Measurements from ENCODE around the gene ANXA10. TPM values are rescaled to one million over a fixed set of nuclear protein-coding genes. Genes with fewer than 3 reads are reported as not detected.
"Not testable (repeated sequence)": the region's sequence is repeated elsewhere in the genome, so short reads cannot be mapped to it uniquely, and the experiment has no call there.

The ANXA10 gene
- 0.34 TPM in 1 of 2 replicates, not detected in the other for total RNA-seq

- no peak for DNase-seq
Observed at GRCh38 chr4:168092176-168092712, at the start of gene ANXA10. Gene ANXA10 (plus strand): TSS chr4:168092537. CDS start chr4:168092701, 164 bp downstream.

DNA sequence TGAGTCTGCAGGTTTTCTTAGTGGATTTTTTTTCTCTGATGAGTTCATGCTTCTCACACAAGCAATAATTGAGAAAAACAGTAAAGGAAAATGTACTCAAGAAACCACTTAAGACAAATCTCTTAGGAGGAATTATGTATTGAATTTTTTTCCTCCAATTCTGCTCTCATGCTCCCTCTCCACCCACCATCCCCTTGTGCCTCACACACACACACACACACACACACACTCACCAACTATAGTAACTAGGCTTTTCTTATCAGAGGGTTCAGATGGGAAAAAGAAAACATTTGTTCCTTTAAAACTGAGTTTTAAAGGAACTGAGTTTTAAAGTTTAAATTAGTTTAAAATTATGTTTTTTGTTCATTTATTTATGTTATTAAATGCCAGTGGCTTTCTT is 47.0 kb upstream of the ANXA10 start:
- no peak for DNase-seq

DNA sequence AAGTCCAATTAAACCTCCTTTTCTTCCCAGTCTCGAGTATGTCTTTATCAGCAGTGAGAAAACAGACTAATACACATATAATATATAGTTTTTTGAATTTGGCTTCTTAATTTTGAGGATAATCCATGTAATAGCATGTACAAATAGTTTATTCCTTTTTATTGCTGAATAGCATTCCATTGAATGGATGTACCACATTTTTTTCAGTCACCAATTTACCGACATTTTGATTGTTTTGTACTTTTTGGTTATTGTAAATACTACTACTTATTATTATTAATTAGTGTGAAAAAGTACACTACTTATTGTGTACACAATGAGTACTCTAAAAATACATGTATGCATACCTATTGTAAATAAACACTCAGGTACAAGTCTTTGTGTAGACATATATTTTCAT is 42.3 kb upstream of the ANXA10 start:
- DNase-seq: no peak

DNA sequence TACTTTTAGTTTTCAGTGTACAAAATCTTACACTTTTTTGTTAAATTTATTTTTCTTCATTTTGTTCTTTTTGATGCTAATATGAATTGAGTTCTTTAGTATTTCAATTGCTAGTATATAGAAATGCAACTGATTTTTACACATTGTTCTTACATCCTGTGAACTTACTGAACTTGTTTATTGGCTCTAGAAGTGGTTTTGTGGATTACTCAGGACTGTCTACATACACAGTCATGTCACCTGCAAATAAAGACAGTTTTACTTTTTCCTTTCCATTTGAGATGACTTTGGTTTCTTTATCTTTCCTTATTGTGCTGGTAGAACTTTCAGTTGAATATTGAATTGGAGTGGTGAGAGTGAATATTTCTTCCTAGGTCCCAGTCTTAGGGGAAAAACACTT is 40.8 kb upstream of the ANXA10 start:
- DNase-seq: no peak

DNA sequence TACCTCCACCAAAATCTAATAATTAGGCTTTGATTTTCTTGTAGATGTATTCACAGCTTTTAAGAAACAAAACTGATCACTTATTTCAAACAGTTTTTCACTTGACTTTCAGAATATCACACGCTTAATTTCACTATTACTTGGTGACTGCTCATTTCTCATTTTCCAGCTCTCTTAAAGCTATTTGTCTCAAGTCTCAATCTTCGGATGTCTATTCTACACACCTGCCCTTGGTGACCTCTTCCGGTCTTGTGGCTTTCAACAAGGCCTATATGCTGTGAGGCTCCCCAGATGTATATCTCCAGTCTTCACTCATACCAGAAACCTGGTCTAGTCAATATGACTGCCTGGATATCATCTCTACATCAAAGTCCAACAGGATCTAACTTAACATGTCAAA is 34.9 kb upstream of the ANXA10 start:
- no peak for DNase-seq

GRCh38 chr4:168059251-168059650 is 33.1 kb upstream of the ANXA10 start:
- no peak for DNase-seq

GRCh38 chr4:168063031-168063430 is 29.3 kb upstream of the ANXA10 start:
- DNase-seq: no peak

- no peak for DNase-seq
Observed at GRCh38 chr4:168070903-168071302, 21.4 kb upstream of the ANXA10 start.

- DNase-seq: no peak
Observed at GRCh38 chr4:168071304-168071703, 21.0 kb upstream of the ANXA10 start.

GRCh38 chr4:168074861-168075260 is 17.5 kb upstream of the ANXA10 start:
- DNase-seq: no peak

DNA sequence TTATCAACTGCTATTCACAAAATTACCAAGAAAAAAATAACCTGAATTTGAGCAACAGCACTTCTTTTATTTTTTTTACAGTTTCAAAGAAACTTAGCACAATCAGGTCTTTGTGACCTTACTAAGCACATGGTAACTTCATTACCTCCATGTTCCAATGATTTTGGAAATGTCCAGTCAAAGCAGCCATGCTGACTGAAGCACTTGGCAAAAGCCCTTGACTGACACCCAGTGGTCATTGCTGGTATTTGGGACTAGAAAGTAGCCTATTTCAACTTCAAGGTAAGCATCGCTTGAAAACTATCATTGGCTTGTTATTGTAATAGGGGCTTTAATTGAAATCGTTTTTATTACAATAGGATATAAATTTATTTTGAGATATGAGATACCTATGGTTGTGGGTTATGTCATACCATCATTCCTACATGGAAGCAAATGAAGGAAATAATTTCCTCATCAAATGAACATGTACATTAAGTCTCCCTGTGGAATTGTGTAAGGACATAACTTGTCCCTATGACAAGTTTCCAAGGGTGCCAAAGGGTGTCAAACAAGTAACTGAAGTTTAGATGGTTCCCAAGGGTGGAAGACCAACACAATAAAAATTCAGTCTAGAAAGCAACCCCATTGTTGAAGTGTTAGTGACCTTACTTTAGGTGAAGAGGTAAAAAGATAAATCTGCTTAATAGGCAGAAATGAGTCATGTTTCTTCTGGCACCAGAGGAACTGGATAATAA is 15.2 kb upstream of the ANXA10 start:
- peak; percentile 82 for DNase-seq

GRCh38 chr4:168077726-168078239 is 14.6 kb upstream of the ANXA10 start:
- no peak for DNase-seq

- DNase-seq: no peak
Observed at GRCh38 chr4:168082379-168082778, 10.0 kb upstream of the ANXA10 start.

GRCh38 chr4:168095776-168096406 is 3.6 kb downstream of the ANXA10 start:
- DNase-seq: no peak

GRCh38 chr4:168096407-168096784 is 4.1 kb downstream of the ANXA10 start:
- no peak for DNase-seq

DNA sequence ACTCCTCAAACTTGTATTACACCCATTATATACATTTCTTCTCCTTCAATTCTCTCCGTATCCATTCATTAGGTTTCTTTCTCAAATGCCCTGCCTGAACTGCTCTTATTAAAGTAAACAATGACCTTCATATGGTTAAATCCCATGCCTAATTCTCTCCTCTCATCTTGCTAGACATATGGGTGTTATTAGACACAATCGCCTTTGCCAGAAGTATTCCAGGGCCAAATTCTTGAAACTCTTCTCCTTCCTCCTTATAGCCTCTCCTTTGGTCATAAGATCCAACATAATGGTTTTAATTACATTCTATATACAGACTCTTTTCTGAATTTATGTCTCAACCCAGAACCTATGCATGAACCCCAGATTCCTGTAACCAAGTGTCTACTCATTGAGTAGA is 4.8 kb downstream of the ANXA10 start:
- no peak for DNase-seq

GRCh38 chr4:168098248-168098717 is 5.9 kb downstream of the ANXA10 start:
- peak; percentile 66 for DNase-seq

DNA sequence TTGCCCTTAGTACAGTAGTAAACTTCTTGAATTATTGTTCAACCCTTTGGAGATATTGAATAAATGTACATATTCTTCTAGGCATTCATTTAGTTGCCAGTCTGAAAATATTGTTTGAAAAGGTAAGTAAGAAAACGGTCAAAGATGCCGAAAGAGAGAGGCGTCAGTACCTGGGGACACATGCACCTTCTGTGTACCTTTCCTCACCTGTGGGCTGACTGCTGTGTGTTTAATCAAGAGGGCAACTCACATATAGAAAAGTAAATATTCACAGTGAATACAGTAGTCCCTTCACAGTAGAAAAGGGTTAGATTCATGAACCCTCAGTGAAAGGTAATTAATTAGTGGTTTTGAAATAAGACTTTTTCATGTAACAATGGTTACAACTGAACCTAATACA is 6.9 kb downstream of the ANXA10 start:
- DNase-seq: no peak

GRCh38 chr4:168101026-168101425 is 8.7 kb downstream of the ANXA10 start:
- peak; percentile 56 for DNase-seq

DNA sequence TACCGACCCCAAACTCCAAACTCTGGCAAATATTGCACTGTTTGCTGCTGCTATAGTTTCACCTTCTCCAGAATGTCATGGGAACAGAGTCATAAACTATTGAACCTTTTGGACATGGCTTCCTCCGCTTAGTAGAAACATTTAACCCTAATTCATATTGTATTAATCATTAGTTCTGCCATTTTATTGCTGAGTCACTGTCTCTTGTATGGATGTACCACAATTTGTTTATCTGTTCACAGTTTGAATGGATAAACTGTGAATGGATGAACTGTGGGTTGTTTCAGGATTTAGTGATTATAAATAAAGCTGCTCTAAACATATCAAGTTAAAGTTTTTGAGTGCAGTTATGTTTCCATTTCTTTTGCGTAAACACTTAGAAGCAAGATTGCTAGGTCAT is 10.1 kb downstream of the ANXA10 start:
- no peak for DNase-seq

- DNase-seq: no peak
Observed at GRCh38 chr4:168109527-168109926, 17.2 kb downstream of the ANXA10 start.

DNA sequence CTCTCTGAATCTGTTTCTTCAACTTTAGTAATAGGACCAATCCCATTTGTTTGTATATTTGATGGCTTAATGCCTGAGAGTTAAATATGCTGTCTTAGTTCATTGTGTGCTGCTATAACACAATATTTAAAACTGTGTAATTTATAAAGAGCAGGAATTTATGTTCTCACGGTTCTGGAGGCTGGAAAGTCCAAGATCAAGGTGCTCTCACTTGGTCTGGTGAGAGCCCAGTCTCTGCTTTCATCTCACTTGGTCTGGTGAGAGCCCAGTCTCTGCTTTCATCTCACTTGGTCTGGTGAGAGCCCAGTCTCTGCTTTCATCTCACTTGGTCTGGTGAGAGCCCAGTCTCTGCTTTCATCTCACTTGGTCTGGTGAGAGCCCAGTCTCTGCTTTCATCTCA is 20.7 kb downstream of the ANXA10 start:
- not testable (repeated sequence) for DNase-seq

GRCh38 chr4:168118116-168118655 is 25.8 kb downstream of the ANXA10 start:
- DNase-seq: no peak

DNA sequence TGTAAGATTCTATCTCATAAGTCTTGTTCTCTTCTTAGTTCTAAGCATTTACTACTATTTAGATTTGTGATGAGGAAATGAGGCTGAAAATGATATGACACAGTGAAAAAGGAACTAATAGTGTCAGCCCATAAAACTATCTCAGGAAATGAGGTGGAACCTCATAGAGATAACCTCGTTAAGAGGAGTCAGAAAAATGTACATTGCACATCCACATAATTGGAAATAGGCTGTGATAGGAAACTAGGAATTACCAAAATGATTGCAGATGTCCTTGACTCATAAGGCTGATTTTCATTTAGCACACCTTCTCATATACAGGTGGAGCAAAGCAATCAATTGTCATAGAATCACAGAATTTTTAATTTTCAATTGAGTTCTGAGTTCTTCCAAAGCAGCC is 26.8 kb downstream of the ANXA10 start:
- DNase-seq: no peak
